ENCODE data around the gene GAL3ST1.
"Not testable (repeated sequence)": the region's sequence is repeated elsewhere in the genome, so short reads cannot be mapped to it uniquely, and the experiment has no call there.

GAL3ST1 gene

GRCh38 chr22:30565341-30565740 is 9.1 kb downstream of the GAL3ST1 start:
- DNase-seq (ENCODE audit: low read depth in 4 of 4, low spot score in 1 of 4), result no peak

- no peak for DNase-seq (ENCODE audit: low read depth in 4 of 4, low spot score in 1 of 4)
Observed at GRCh38 chr22:30564761-30565119, 9.7 kb downstream of the GAL3ST1 start.

- DNase-seq (ENCODE audit: low read depth in 4 of 4, low spot score in 1 of 4), result no peak
Observed at GRCh38 chr22:30564045-30564760, 10.3 kb downstream of the GAL3ST1 start.

GRCh38 chr22:30562366-30562765 is 12.1 kb downstream of the GAL3ST1 start:
- DNase-seq (ENCODE audit: low read depth in 4 of 4, low spot score in 1 of 4), result no peak

GRCh38 chr22:30561402-30562189 is 12.9 kb downstream of the GAL3ST1 start:
- DNase-seq (ENCODE audit: low read depth in 4 of 4, low spot score in 1 of 4), result no peak

- DNase-seq (ENCODE audit: low read depth in 4 of 4, low spot score in 1 of 4), result not testable (repeated sequence)
Observed at GRCh38 chr22:30560643-30561202, 13.7 kb downstream of the GAL3ST1 start.

GRCh38 chr22:30559889-30560288 is 14.6 kb downstream of the GAL3ST1 start:
- DNase-seq (ENCODE audit: low read depth in 4 of 4, low spot score in 1 of 4), result no peak

- no peak for DNase-seq (ENCODE audit: low read depth in 4 of 4, low spot score in 1 of 4)
Observed at GRCh38 chr22:30557243-30557642, 17.2 kb downstream of the GAL3ST1 start.

- no peak for DNase-seq (ENCODE audit: low read depth in 4 of 4, low spot score in 1 of 4)
Observed at GRCh38 chr22:30556388-30556787, 18.1 kb downstream of the GAL3ST1 start.

GRCh38 chr22:30555282-30556210 is 18.9 kb downstream of the GAL3ST1 start:
- no peak for DNase-seq (ENCODE audit: low read depth in 4 of 4, low spot score in 1 of 4)

GRCh38 chr22:30553971-30554370 is 20.5 kb downstream of the GAL3ST1 start:
- no peak for DNase-seq (ENCODE audit: low read depth in 4 of 4, low spot score in 1 of 4)

- DNase-seq (ENCODE audit: low read depth in 4 of 4, low spot score in 1 of 4), result no peak
Observed at GRCh38 chr22:30552719-30553118, 21.7 kb downstream of the GAL3ST1 start.

- not testable (repeated sequence) for DNase-seq (ENCODE audit: low read depth in 4 of 4, low spot score in 1 of 4)
Observed at GRCh38 chr22:30551813-30552212, 22.7 kb downstream of the GAL3ST1 start.

- DNase-seq (ENCODE audit: low read depth in 4 of 4, low spot score in 1 of 4), result no peak
Observed at GRCh38 chr22:30547188-30547587, 27.3 kb downstream of the GAL3ST1 start.

GRCh38 chr22:30546616-30547015 is 27.8 kb downstream of the GAL3ST1 start, which contains the start of gene SEC14L6:
Gene SEC14L6, minus strand, starts transcription at chr22:30546741. Its CDS starts 59 bp downstream, at chr22:30546682.
- DNase-seq (ENCODE audit: low read depth in 4 of 4, low spot score in 1 of 4), result no peak

GRCh38 chr22:30542811-30543188 is 31.7 kb downstream of the GAL3ST1 start:
- no peak for DNase-seq (ENCODE audit: low read depth in 4 of 4, low spot score in 1 of 4)

- DNase-seq (ENCODE audit: low read depth in 4 of 4, low spot score in 1 of 4), result no peak
Observed at GRCh38 chr22:30541961-30542810, 32.3 kb downstream of the GAL3ST1 start.

GRCh38 chr22:30541511-30541910 is 33.0 kb downstream of the GAL3ST1 start:
- DNase-seq (ENCODE audit: low read depth in 4 of 4, low spot score in 1 of 4), result not testable (repeated sequence)

- DNase-seq (ENCODE audit: low read depth in 4 of 4, low spot score in 1 of 4), result no peak
Observed at GRCh38 chr22:30539368-30539767, 35.1 kb downstream of the GAL3ST1 start.

GRCh38 chr22:30538280-30538679 is 36.2 kb downstream of the GAL3ST1 start:
- no peak for DNase-seq (ENCODE audit: low read depth in 4 of 4, low spot score in 1 of 4)

Measured in stimulated activated CD4-positive, alpha-beta T cell treated with anti-CD3 and anti-CD28 coated beads, Interleukin-1b, Interleukin-23, amount 100 ng/mL, for 24 hours (primary cell).